T-helper 1 cell (primary cell): ENCODE measurements around the gene UTS2B.
A peak's percentile ranks its signal among the peaks of the same experiment; 100 is the strongest.

Experiments
- DNase-seq, 5 donors: peaks; one replicate each; pipeline ENCODE4 v3.0.0-alpha.2; 2012 to 2020

Gene UTS2B

GRCh38 chr3:191321019-191321767 is 9.1 kb downstream of the UTS2B start:
- no peak for DNase-seq

DNA sequence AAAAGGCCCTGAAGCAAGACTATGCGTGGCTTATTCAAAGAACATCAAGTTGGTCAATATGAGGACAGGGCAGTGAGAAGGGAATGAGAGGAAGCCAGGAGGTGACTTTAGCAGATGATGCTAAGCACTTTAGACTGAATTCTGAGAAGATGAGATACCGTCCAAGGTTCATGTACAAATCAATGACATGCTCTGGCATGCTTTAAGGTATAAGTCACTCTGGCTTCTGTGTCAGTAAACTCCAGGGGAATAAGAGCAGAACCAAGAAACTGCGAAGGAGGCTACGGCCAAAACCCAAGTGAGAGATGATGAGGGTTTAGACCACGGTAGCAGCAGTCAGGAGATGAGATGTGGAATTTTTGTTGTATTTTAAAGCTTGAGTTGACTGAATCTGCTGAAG is 10.0 kb downstream of the UTS2B start:
- no peak for DNase-seq

GRCh38 chr3:191316876-191317603 is 13.3 kb downstream of the UTS2B start:
- DNase-seq, result peak in 1 of 5 donors; percentile 10

GRCh38 chr3:191314109-191314728 is 16.1 kb downstream of the UTS2B start:
- DNase-seq, result no peak

- no peak for DNase-seq
These were observed 17.0 kb downstream of the UTS2B start for GRCh38 chr3:191313296-191313695.

DNA sequence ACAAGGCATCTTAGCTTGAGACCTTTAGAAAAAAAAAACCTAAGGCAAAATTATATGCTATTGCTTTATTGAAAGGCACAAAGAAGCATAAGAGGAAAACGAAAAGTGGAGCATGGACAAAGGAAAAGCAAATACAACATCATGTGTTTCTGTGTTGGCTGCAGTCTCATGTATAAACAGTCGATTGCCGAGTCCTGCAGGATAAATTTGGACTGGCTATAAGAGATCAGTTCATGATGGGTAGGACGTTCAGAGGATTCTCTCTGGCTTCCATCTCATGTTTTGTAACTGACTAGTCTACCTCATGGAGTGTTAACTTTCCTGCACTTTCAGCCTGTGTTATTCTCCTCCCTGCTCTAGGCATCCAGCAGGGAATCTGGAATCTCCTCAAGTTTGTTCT is 23.0 kb downstream of the UTS2B start:
- DNase-seq, result no peak

DNA sequence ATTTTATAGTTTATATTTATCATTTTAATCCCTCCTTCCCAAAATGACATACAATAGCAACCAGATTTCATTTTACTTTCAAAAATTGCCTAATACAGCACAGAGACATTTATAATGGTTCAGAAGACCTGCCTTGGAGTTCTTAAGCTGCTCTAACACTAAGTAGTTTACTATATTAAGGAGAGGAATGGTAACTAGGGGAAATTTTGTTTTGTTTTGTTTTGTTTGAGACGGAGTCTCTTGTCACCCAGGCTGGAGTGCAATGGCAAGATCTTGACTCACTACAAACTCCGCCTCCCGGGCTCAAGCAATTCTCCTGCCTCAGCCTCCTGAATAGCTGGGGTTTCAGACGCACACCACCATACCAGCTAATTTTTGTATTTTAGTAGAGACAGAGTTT is 23.9 kb downstream of the UTS2B start:
- DNase-seq, result no peak

GRCh38 chr3:191303596-191303995 is 26.7 kb downstream of the UTS2B start:
- no peak for DNase-seq

DNA sequence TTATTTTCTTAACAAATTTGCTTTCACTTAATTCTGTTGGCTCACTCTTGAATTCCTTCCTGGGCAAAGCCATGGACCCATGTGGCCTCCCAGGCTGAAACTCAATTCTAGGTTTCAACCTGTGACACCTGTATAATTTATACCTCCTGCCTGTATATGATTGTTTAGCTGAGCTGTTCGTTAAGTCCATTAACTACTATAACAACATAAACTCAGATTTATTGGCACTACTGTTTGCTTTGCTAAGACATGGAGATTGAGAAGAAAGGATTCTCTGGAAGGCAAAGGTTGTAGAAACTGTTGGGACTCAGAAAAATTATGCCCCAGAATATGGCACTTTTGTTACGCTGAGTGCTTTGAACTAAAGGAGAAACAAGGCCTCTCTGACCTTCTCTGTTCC is 27.9 kb downstream of the UTS2B start:
- DNase-seq, result no peak

DNA sequence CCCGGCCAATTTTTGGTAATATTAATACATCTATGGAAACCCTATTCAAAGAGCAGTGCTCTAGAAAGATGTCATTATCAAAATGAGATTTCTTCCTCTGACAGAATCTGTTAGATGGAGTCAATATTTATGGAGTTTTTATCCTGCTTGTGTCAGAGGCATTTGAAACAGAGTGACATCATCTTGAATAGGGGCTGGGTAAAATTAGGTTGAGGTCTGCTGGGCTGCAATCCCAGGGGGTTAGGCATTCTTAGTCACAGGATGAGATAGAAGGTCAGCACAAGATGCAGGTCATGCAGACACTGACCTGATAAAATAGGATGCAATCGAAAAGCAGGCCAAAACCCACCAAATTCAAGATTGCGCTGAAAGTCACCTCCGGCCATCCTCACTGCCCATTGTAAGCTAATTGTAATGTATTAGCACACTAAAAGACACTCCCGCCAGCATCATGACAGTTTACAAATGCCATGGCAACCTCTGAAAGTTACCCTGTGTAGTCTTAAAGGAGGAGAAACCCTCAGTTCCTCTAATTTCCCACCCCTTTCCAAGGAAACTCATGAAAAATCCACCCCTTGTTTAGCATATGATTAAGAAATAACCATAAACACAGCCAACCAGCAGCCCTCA is 28.4 kb downstream of the UTS2B start:
- DNase-seq, result no peak

- peak in 1 of 5 donors; percentile 37 for DNase-seq
These were observed 29.3 kb downstream of the UTS2B start for GRCh38 chr3:191301017-191301416.

- DNase-seq, result no peak
These were observed 29.9 kb downstream of the UTS2B start for GRCh38 chr3:191300422-191300821.

- DNase-seq, result no peak
These were observed 31.5 kb downstream of the UTS2B start for GRCh38 chr3:191298846-191299245.

DNA sequence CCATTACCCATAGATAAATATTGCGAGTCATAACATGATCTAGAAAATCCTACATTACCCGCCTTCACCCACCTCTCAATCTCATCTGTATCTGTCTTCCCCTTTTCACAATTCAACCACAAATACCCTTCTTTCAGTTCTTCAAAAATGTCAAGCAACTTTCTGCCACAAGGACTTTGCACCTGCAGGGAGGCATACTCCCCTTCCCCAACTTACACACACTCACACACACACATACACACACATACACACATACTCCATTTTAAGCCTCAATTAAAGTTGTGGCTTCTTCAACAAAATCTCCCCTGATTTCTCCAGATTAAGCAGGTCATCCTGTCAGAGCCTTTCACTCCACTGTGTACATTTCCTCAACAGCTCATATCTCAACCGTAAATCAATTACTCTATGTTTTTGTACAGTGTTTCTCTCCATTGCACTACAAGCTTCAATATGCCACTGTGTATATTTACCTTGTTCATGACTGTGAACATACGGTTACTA is 34.2 kb downstream of the UTS2B start:
- DNase-seq, result peak in 1 of 5 donors; percentile 11

GRCh38 chr3:191294291-191294690 is 36.0 kb downstream of the UTS2B start:
- DNase-seq, result no peak

GRCh38 chr3:191292243-191293015 is 37.9 kb downstream of the UTS2B start:
- no peak for DNase-seq

DNA sequence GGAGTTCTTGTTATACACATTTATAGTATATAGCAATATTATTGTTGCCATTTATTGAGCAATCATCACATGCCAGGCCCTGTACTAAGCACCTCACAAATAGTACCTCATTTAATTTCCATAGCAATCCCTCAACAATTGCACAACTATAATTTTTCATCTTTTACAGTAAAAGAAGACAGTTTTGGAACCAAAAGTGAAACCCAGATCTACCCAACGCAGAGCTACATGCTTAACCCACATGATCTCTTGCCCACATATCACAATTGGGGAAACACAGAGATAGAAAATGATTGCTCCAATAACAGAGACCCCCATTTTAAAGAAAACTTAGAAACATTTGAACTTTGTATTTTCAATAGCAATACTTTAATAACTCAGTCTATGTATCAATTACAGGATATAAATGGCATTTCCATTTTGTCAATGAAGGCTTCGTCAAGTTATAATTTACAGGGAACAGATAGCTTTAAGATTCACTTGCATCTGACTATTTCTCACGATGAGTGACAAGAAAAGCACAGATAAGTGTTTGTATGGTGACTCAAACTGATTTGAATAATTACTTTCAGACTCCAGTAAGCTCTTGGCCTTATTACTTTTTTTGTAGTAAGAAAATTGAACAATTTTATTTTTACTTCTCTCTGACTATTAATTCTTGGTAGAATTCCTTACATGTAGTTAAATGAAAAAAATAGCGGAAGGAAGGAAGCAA is 39.9 kb downstream of the UTS2B start:
- peak in 1 of 5 donors; percentile 42 for DNase-seq

DNA sequence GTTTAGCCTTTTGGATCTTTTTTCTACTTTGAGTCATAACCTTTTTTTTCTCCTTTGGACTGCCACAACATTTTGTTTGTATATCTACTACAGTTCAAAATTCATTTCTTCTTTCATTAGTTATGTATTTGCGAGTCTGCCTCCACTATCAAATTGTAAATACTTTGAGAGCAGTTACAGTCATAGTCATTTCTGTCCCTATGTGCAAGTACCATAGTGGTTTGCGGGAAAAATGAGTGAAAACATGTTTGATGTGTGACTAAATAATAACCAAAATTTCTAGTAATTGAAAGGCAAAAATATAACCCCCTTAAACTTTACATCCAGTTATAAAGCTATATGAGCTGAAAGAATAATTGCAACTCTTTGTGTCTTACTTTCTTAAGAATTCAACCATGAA is 46.9 kb downstream of the UTS2B start:
- peak in 1 of 5 donors; percentile 29 for DNase-seq

DNA sequence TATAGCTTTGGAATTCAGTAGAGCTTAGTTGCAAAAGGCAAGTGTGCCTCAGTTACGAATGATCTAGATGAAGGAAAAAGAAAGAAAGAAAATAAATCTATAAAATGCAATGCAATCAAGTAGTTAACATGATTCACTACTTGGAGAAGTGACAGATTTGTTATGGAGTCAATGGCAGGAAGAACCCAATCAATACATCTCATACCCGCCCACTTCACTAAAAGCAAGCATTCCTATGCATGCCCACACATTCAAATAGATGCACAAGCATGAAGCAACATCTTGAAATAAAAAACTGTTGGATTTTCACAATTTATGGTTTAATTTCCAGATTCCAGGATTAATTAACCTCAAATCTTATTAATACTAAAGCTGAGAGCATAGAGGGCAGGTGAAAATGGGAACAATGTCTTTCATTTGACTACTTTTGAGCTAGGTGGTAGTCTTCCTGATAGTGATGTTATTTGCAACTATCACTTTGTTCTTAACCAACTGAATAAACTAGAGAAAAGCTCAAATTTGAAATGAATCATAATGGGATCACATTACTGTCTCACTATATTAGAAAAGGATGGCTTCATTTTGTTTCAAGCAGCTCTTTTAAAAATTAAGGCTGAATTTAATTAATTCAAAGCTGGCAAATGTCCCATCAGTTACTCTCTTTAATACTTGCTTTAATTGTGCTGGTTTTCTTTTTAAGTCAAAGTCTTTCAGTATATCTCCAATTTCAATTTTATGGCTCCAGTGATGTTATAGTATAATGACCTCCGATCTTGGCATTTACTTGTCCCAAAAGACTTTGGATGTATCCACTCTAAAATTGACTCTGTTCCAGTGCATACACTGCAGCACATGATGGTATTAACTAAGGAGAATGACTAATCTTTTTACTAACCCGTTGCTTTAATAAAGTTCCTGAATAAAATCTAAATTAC is 47.8 kb downstream of the UTS2B start:
- DNase-seq, result no peak

- DNase-seq, result no peak
These were observed 49.4 kb downstream of the UTS2B start for GRCh38 chr3:191280882-191281281.

- DNase-seq, result no peak
These were observed 50.2 kb downstream of the UTS2B start for GRCh38 chr3:191280111-191280510.
